Right ventricle myocardium superior (tissue), 1 donor: Measurements from ENCODE around the gene WARS2. TPM values are rescaled to one million over a fixed set of nuclear protein-coding genes. Genes with fewer than 3 reads are reported as not detected.

Source experiments
- ATAC-seq: fragments of 200-7000 bp; cut with Tn5 transposase; one replicate; pipeline ENCODE4 v1.9.1; 2020; ENCODE audit warnings: mild to moderate bottlenecking; ENCODE audit not compliant: poor library complexity
- DNase-seq: peaks from one replicate; pipeline ENCODE4 v3.0.0-alpha.2; 2020
- intact Hi-C: fragments of 100-400 bp; cut with DNase I; formaldehyde crosslinking; loops from one replicate; pipeline ENCODE4 v1.11.2; 2022
- total RNA-seq: library from RNA; stranded (reverse); fragmentation: NEBNext Ultra II Directional; extraction: Animal tissue kit (Norgen Biotek cat#: 25700); gene quantifications from one replicate; pipeline ENCODE4 v1.2.1, GENCODE V29; 2021
- donor health status: DM: no; HTN: yes; CAD: no; lungs with severe emphysema.

WARS2 gene
- total RNA-seq, 1 donor from 2014 or later, result 6.5 TPM

GRCh38 chr1:118991448-118991847 lies 149.0 kb downstream of the WARS2 start:
- ATAC-seq (no peak), DNase-seq (no peak)
- intact Hi-C loops, result no loop called here

DNA sequence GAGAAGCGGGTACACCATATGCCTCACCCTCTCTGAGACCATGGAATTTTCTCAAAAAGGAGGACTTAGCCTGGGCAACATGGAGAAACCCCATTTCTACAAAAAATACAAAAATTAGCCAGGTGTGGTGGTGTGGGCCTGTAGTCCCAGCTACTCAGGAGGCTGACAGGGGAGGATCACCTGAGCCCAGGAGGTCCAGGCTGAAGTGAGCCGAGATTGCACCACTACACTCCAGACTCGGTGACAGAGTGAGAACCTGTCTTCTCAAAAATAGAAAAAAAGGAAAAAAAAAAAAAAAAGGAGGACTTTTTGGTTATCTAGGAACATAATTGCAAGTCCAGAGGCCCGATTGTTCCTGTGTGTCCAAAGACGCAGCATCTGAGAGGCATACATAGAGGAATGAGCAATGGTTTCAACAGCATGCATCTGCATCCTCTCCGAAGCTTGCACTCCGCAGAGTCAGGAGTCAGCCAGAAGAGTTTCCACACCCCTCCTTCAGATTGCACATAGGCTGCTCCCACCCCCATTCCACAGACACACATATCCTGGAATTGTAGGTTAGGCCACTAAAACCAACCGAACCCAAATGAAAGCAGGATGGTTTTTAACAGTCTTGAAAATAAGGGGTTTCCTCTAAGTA lies 149.8 kb downstream of the WARS2 start:
- ATAC-seq (no peak), DNase-seq (no peak)
- intact Hi-C loops, result no loop called here

GRCh38 chr1:118989878-118990378 lies 150.5 kb downstream of the WARS2 start:
- DNase-seq, result no peak
- intact Hi-C loops, result no loop called here
- ATAC-seq, result no peak

DNA sequence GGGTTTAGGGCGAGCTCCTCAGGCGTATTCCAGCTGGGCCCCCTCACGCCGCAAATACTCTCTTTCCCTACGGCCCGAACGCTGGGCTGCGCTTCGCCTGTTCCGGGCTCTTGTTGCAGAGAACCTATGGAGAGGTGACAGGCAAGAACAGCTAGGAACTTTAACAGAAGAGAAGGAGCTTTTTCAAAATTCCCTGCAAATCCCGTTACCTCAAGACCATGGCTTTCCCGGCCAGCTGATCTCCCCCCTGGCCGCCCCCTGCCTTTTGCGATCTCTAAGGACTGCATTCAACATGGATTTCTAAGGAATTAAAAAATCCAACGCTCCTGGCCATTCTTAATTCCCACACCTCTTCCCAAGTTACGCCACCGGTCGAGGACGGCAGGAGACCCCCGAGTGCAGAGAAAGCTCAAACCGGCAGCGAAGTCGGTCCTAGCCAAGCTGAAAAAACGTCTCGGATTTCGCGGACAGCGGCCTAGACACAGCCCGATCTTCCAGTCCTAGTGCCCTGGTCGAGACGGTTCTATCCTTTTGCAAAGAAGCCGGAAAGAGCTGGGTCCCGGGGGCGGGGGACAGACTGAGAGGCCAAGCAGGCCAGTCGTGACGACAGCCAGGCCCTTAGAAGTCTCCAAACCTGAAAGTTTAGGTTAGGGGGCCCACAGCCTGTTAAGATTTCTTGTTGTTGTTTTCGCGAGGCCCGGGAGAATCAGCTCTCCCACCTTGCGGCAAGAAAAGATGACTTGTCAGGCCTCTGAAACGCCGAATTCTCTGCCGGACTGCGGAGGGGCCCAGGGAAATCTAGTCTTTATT lies 151.2 kb downstream of the WARS2 start:
- intact Hi-C loops, result no loop called here
- no peak for DNase-seq
- ATAC-seq, result no peak

GRCh38 chr1:118988186-118989005 lies 152.1 kb downstream of the WARS2 start, which contains the start of gene TBX15:
Gene TBX15 (minus strand): TSS chr1:118988343. CDS start chr1:118987795, 548 bp downstream.
- peak; percentile 38 for ATAC-seq
- no peak for DNase-seq
- intact Hi-C loops, result no loop called here

GRCh38 chr1:118987468-118988185 lies 152.8 kb downstream of the WARS2 start:
- intact Hi-C loops, result no loop called here

DNA sequence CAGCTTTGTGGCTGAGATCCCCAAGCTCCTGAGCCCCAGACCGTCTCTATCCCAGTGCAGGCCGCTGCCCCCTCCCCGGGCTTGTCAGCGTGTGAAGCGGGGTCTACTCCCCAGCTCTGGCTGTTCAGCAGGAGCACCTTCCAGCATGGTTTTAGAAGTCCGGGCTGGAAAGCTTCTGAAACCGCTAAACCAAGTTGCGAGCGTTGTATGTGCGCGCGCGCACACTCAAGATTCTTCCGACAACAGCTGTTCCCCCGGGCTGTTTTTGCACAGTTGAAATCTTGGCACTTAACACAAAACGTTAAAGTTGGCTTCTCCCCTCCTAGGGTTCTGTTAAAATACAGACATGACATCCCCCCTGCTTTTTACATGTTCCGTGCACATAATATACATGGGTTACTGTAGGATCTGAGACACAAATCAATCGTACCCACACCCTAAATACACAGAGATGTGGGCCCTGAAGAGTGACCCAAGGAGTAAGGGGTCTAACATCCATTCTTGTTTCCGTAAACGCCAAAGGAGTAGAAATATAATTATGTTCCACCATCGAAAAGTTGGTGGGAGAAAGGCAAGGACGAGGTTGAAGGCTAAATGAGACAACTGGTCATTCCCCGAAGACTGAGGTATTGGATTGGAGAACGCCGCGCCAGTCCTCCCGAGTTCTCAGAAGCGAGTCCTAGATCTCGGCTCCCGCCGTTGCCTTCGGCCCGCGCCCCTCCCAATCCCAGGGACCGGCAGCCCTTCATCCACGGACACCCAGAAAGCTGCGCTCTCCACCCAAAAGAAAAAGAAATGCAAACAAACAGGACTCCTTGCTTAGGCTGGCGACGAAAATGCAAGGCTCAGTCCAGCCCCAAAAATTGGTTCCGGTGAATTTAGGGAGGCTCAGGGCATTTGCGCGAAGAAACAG lies 153.6 kb downstream of the WARS2 start:
- intact Hi-C loops, result no loop called here
- DNase-seq (no peak), ATAC-seq (peak; percentile 54)

More at GRCh38 chr1:118987468-118988185, 152.8 kb downstream of the WARS2 start:
- peak; percentile 71 for ATAC-seq
- DNase-seq, result no peak

DNA sequence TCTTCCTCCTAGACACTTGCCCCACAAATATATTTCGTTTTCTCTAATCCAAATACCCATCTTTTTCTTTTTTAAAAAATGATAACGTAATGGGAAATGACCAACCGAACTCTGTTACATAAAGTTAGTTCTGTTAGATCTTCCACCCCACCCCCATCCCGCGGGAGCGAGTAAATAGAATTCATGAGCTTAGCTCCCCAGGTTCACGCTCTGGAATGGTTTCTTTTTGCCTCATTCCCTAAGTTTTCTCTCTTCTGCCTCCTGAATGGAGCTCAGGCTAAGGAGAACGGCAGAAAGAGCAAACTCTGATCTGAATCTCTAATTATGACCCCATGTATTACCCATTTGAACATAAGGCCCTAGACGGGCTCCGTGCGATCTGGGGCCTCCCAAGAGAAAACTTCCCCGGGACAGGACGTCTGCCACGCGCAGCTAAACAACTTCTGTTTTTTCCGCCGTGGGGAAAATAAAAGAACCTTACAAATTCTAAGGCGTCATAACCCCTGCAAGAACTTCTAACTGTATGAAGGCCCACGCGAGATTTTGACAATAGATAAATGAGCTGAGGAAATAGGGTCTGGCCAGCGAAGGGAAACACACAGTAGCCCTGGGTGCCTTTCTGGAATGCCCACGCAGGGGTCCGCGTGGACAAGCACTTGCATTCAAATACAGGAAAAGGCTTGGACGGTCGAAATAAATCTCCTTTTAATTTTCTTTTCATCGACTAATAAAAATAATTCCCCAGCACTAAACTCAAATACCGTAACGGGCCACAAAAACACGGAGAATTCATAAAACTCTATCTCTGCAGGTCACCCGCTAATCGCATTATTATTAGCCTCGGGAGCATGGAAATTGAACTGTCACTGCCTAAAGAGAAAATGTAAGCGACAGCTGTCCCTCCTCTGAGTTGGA lies 154.6 kb downstream of the WARS2 start:
- DNase-seq (no peak), ATAC-seq (no peak)
- intact Hi-C loops, result no loop called here

GRCh38 chr1:118984722-118985639 lies 155.5 kb downstream of the WARS2 start:
- ATAC-seq, result no peak
- intact Hi-C loops, result no loop called here
- DNase-seq, result no peak

GRCh38 chr1:118984086-118984721 lies 156.2 kb downstream of the WARS2 start:
- no peak for DNase-seq
- no peak for ATAC-seq
- intact Hi-C loops, result no loop called here

GRCh38 chr1:118983558-118984041 lies 156.9 kb downstream of the WARS2 start:
- DNase-seq, result no peak
- intact Hi-C loops, result no loop called here
- no peak for ATAC-seq

GRCh38 chr1:118982821-118983557 lies 157.5 kb downstream of the WARS2 start:
- no peak for ATAC-seq
- DNase-seq, result no peak
- intact Hi-C loops, result no loop called here

DNA sequence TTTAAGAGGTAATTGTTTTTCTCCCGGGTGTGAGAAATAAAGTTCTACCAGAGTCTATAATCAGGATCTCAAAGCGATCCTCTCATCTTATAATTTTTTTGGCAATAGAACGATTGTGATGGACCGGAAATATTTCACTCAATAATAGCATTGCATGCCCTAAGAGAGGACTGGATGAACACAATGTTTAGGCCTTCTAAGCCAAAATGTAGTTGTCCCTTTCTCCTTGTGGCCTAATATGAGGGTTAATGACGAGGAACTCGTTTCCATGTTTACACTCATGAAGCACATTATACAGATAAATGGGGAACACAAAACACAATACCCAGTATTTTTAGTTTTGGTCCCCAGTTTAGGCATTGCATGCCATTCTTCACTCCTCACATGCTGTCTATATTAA lies 158.2 kb downstream of the WARS2 start:
- ATAC-seq (no peak), DNase-seq (no peak)
- intact Hi-C loops, result no loop called here

- intact Hi-C loops, result no loop called here
- ATAC-seq (no peak), DNase-seq (no peak)
Measured at GRCh38 chr1:118981436-118981835, 159.0 kb downstream of the WARS2 start.
